Adrenal gland (tissue), 5 donors: Measurements from ENCODE around the gene SMARCC1.

ENCODE experiments used
- POLR2A ChIP-seq, 2 donors: fragments of 450-650 bp; IDR thresholded peaks; one replicate each; pipeline ENCODE4 v1.6.1; 2017; ENCODE audit warnings: antibody characterized with exemption in 2 of 2, mild to moderate bottlenecking in 2 of 2, moderate library complexity in 1 of 2
- TF ChIP-seq, protein P1 (sequence below), 6 experiments: fragments of 450-650 bp in 4 of 6; fragments of 200-600 bp in 2 of 6; sonication (generic) in 1 of 6; IDR thresholded peaks; 1 replicate in 5 of 6; 2 replicates in 1 of 6; pipeline versions ENCODE4 v1.5.1 to v1.8.0; 2016 to 2021; ENCODE audit warnings: antibody characterized with exemption in 6 of 6, mild to moderate bottlenecking in 2 of 6, moderate library complexity in 1 of 6
- donor health status: DM: no; HTN: no; CAD: no.

DNA sequence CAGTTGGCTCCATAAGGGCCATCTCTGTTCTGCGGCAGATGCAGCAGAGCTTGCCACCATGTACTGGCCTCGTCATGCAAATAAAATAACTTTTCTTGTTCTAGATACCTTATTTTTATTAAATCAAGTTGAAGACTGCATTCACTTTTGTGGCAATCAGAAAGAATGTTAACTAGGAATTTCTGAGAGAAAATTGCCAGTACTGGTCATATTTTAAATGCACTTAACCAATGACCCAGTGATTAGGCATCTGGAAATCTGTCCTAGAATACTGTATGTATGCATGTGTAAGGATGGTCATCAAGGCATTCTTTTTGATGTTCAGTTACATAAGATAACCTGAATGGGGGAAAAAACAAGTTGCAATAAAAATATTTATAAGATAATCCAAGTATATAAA, 168.8 kb downstream of the SMARCC1 start:
- TF ChIP-seq, protein P1, sequence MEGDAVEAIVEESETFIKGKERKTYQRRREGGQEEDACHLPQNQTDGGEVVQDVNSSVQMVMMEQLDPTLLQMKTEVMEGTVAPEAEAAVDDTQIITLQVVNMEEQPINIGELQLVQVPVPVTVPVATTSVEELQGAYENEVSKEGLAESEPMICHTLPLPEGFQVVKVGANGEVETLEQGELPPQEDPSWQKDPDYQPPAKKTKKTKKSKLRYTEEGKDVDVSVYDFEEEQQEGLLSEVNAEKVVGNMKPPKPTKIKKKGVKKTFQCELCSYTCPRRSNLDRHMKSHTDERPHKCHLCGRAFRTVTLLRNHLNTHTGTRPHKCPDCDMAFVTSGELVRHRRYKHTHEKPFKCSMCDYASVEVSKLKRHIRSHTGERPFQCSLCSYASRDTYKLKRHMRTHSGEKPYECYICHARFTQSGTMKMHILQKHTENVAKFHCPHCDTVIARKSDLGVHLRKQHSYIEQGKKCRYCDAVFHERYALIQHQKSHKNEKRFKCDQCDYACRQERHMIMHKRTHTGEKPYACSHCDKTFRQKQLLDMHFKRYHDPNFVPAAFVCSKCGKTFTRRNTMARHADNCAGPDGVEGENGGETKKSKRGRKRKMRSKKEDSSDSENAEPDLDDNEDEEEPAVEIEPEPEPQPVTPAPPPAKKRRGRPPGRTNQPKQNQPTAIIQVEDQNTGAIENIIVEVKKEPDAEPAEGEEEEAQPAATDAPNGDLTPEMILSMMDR (IDR thresholded peaks at IDR 0.05) = no peak
- TF ChIP-seq POLR2A (IDR thresholded peaks at IDR 0.05) = no peak
